Stimulated activated CD8-positive, alpha-beta memory T cell treated with anti-CD3 and anti-CD28 coated beads, Interleukin-7, amount 100 ng/mL, for 4 hours (primary cell): ENCODE data around the gene BOD1.
A peak's percentile ranks its signal among the peaks of the same experiment; 100 is the strongest.

ENCODE experiments used
- DNase-seq, 2 donors: peaks; one replicate each; pipeline ENCODE4 v3.0.0-alpha.2; 2020; ENCODE audit warnings: low read depth in 2 of 2

Gene BOD1

DNA sequence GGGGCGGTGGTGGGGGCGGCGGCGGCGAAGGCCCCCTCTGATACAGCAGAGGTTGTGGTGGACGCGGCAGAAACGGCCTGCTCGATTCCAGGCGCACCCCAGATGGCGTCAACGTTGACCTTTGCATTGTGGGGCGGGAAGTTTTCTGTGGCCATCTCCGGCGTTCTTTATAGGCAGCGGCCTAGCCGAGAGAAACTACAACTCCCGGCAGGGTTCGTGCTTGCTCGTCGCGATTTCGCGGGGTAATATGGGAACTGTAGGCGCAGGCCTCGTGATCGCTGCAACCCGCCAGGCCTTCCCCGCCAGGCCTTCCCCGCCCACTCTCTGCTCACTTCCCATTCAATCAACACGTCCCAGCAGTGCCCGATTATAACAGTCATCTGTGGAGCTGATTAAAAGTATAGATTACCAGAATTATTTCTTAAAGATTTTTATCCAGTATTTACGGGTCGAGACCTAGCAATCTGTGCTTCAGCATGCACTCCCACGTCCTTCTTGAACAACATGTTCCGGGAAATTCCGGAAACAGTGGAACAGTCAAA is at the start of gene BOD1:
TSS of gene BOD1 (minus strand) at position 74 of the 542 bp plus-strand sequence. CDS start 214 bp downstream, outside the sequence.
- DNase-seq, result peak; percentile 93 to 95

DNA sequence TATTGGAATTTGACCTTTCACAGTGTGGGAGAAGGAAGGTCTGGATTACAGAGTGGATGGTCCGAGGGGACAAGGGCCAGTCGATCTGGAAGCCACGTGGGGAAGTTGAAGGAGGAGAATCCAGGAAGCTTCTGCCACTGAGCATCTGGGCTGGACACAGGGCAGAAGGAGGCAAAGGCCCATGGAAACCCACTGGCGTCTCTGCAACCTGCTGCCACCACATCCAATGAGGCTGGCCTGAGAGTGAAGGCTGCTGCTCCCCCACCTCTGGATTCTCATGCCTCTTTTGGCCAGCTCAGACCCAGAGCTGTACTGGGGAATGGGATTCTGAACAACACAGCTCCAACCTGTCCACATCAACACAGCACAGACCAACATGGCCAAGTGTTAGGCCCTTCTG is 48.9 kb upstream of the BOD1 start:
- DNase-seq, result no peak

DNA sequence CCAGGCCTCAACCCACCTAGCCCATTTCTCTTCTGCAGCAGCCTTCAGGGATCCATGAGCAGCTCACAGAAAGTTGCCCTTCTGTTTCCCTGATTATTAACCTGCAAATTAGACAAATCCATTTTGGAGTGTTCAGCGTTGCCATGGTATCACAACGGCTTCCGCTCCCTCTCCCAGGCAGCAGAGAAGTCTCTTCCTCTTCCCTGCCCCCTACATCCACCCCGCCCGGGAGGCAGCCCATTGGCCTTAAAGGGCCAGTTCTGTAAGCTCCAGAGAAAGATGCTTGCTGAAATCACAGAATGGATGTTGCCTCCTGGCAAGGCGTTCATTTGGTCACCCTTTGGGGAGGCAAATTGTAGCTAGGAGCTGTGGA is 47.7 kb upstream of the BOD1 start:
- no peak for DNase-seq

DNA sequence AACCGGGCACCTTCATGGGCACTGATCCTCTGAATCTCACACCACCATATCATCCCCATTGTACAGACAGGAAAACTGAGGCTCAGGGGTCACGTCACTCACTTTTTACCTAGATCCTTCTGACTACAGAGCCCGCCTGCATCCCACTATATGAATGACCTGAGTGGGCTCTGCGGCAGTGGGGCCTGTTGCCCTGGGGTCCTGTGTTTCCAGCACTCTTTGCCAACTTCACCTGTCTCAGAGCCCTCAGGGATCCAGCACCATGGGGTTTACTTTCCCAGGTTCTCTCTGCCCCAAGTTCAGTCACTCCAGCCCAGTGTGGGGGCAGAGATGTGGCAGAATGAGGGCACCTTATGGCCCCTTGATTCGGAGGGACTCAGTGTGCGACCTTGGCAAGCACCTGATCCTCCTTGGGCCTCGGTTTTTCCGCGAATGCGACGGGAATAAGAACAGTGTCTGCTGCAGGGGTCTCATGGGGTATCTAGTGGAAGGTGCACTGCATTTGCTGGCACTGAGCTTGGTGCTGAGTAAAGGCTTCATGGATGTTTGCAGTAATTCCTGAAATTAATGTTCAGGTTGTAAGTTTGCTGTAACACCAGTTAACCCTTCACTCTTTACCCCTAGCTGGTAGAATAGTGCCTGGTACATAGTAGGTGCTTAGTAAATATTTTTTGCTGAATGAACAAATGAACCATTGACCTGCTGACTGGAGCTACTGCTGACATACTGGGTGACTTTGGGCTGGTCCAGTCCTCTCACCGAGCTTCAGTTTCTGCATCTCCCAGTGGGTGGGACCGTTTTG is 47.1 kb upstream of the BOD1 start:
- no peak for DNase-seq

DNA sequence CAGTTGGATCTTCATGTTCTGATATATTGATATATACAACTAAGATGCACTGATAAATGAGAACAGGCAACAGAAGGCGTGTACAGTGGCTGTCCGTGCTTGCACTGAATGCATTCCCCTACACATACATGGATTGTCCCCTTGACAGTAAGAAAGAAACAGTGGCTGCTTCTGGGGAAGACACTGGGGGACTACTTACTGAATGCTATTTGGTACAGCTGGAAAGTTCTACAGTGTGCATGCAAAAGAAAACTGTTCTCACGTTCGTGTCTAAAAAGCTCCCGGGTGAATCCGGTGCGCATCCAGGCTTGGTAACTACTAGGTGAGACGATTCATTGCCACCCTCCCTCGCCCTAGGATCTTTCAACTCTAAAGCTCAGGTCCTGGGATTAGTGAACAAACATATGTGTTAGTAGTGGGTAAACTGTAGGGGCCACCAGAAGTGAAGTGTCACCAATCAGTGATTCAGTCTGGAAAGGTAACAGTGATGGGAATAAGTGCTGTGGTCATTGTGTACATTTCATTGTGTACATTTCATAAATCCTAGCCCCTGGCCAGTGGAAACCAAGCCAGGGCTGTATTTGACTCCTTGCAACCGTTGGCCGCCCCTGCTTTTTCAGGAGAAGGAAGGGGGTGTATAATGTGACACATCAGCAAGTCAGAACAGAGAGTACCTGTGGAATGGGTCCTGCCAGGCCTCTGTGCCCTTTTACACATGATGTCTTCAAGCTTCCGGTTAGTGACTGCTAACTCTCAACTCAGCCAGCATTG is 46.3 kb upstream of the BOD1 start:
- no peak for DNase-seq

DNA sequence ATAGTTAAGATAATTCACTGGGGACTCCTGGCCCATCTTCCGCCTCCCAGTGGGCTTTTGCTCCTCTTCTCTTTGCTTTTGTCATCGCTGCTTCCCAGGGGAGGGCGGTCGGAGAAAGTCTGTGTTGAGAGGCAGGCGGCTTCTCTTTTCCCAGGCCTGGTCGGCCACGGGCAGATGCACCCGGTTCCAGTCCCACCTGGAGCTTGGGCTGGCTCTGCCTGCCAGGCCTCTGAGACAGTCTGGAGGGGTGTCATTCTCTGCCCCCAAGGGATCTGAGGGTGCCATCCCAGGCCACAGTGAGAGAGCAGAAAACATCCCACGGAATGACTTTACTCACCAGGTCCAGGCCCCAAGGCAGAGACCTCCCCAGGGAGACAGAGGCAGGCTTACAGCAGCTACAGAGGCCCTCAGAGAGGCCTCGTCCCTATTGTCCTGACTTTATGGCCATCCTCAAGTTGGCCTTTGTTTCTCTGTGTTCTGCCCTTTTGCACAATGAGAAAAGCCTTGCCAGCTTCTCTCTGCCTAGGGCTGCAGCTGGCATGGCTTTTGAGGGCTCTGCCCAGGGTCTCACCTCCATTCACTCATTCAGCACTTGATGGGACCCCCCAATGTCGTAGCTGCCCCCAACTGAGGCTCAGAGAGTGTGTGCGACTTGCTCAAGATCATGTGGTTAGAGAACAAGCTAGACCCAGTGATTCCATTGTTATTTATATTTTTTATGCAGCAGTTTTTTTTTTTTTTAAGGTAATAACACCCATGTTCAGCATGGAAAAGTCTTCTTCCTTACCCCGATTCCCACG is 44.2 kb upstream of the BOD1 start:
- no peak for DNase-seq

DNA sequence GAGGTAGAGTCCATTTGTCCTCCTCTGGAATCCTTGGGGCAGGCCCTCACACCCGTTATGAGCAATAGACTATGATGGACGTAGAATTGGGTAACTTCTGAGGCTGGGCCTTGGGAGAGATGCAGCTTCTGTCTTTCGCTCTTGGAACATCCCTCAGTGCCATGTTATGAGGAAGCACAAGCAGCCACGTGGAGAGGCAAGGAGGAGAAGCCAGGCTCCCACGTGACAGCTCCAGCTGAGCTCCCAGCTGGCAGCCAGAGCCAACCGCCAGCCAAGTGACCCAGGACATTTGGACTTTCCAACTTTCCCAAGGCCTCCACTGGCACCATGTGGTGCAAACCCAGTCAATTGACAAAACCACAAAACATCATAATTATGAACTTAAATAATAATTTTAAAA is 43.0 kb upstream of the BOD1 start:
- DNase-seq, result no peak

DNA sequence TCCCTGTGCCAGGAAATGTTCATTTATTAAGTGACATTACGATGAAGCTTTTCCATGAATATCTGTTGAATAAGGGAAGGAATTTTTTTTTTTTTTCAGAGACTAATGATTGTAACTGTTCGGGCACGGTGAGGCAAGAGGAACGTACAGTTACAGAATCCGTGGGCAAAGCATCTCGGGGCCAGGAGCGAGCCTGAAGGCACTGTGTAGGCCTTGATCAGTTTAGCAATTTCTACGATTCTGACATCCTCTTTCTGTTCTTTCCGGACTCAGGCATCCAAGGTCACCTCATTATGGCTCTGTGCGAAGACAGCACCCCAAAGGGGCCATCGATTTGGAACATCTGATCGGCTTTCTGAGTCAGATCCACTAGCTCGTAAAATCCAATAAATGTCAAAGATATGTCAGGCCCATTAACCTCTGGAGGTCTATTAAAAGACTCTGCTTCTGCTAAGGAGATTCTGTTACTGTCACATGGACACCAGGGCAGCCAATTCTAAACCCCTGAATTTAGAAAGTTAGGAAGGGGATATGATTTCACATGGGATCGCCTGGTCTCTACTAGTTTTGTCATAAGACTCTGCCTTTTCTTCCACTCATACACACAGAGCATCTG is 41.4 kb upstream of the BOD1 start:
- no peak for DNase-seq

DNA sequence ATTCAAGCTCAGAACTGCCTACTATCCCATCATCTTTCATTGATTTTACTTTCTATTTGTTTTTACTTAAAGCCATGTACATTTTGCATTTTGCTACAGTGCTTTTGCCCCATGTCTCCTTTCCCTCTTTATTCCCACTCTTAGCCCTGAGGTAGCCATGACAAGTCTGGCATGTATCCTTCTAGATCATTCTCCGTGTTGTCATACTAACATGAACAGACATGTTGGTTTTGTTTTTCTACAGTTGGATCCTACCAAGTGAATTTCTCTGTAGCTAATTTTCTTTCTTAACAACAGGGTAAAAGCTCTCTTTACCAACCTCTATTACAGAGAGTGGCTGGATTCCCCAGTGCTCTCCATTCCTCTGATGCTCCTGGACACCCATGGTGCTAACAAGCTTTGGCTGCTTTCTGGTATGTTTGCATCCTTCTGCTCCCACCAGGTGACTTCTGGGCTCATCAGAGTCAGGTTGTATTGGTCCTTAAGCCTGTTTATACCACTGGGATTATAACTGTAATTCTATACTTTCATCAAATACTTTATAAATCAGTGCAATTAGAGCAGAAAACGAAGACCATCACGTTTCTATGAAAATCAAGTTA is 38.8 kb upstream of the BOD1 start:
- no peak for DNase-seq

DNA sequence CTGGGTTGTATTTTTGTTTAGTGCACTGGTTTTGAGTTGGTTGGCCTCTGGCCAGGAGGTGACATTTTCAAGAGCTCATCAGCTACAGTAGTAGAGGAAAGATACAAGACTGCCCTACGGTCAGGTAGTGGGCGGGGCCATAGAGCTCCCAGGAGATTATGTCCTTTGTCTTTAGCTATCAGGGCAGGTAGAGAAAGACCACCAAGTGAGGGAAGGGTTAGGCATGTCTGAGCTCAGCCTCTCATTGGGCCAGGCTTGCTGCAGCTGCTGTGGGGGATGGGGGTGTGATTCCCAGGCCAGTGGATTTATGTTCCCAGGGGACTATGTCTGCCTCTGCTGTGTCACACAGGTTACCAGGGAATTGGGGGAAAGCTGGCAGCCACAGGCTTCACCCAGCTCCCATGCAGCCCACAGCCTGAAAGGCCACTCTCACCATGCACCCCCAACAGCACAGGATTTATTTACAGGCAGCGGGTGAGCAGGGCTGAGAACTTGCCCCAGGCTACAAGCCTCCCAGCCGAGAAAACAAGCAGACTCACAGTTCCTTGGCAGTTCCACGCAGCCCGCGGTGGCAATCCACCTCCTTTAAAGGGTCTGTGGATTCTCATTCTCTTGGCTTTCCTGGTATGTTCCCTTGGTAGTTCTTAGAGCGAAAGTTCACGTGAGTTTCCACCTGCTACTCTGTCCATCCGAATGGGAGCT is 37.5 kb upstream of the BOD1 start:
- no peak for DNase-seq

DNA sequence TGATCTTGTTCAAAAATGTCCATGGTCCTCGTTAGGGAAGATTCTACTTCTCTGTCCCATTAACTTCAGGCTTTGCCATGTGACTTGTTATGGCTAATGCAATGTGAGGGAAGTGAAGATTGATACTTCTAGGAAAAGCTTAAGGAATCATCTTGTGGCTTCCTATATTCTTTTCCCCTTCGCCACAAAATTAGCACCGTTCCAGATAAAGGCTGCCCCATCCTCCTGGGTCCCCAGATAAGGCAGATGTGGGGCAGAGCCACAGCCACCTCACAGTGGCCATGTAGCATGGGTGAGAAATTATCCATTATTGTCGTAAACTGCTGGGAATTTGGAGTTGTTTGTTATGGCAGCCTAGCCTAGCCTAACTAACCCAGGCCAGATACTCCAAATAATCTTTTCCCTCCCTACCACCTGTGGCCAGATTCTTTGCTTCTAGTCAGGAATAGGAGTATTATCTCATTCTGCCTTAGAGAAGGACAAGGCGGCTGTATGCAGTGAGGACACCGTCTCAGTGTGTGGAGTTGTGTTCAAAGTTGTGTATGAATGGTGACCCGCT is 31.9 kb upstream of the BOD1 start:
- DNase-seq, result no peak

DNA sequence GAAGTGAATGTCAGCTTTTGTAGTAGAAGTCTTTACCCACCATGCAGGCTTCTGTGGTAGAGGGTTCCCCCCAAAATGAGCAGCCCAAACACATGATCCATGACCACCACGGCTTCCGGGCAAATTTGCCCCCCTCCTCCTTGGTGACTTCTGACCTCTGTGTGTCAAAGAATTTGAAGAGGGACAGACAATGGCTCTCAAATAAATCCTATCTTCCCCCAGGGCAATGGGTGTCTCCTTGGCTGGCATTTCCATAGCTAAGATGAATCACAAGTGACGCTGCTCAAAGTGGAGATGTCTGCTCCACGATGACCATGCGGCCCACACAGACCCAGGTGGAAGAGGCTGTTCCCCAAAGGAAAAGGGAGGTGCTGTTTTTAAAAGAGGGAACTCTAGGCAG is 30.2 kb upstream of the BOD1 start:
- DNase-seq, result no peak

DNA sequence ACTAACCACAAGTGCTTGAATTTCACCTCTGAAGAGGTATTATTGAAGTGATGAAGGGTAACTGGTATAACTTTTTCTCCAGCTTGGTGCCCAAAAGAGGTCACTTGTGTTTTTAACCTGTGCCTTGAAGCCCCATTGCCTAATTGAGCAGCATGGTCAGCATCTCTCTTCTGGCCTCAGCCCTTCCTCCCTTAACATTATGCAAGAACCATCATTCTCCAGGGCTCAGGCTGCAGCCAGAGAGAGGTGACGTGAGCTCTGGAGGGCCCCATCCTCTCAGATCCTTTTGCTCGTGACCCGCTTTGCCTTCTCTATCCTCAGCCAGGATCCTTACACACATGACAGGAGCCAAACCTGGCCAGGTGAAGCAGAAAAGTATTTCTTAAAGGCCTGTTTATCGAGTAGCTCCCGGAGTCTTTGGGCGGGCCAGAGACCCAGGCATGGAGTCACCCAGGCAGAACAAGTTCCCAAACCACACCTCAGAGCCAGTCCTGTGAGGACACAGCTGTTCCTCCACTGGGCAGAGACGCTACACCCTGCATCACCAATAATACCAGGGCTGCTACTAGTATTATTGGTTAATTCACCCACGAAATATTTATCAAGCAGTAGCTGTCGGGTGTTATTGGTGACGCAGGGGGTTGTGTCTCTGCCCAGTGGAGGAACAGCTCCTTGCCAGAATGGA is 29.6 kb upstream of the BOD1 start:
- no peak for DNase-seq

DNA sequence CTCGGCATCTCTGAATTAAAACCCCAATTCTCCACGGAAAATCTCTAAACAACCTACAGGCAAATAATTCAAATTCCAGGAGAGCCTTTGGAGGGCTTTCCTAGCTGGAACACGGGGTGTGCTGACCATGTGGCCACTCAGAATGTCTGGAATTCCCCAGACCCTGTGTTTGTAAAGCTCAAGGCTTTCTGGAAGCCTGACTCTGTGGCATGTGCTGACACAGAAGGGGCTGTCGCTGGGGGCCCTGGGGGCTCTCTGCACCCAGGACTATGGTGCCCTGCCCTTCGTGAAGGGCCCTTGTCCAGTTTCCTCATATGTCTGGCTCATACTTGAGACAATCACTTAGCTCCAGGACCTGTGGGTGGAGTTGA is 29.0 kb upstream of the BOD1 start:
- no peak for DNase-seq

DNA sequence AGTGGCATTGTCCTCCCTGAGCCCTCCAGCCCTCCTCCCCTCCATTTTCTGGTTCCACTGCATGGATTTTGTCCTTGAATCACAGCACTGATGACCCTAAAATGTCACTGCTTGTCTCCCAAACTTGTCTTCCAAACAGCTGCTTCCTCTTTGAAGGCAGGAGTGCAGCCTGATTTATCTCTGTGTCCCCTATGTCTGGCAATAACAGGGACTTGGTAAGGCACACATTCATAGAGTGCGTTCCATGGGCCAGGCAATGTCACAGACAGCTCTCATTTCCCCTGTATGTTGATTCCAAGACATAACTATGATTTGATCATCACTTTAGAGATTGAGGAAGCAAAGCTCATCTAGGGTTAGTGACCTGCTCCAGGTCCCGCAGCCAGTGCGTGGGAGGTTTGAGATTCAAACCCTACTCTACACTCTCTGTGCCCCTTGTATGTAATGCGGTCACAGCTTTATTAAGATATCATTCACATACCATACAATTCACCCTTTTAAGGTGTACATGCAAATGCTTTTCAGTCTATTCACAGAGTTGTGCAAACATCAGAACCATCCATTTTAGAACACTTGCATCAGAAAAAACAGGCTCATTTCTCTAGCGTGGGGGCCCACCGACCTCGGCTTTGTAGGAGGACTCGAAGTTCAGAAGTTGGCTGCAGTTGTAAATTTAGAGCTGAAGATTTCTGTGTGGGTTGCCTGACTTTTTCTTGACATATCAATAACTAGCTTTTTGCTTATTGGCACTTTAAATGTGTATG is 28.4 kb upstream of the BOD1 start:
- DNase-seq, result no peak

DNA sequence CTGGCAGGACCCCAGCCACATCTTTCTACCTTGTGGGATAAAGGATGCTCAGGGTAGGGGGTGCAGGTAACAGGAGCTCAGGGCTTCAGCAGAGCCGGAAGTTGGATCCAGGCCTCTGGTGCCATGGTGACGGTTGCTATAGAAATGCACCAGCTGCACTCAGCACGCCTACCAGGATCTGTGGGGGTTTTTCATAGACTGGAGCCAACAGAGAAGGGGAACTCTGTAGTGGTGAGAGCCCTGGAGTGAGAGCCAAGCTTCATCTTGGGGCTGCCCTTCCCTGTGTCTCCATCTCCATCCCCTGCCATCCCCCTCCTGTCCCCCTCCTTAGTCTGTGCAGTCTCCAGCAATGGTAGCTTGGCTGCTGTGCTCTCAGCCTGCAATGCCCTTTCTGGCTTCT is 27.5 kb upstream of the BOD1 start:
- no peak for DNase-seq

DNA sequence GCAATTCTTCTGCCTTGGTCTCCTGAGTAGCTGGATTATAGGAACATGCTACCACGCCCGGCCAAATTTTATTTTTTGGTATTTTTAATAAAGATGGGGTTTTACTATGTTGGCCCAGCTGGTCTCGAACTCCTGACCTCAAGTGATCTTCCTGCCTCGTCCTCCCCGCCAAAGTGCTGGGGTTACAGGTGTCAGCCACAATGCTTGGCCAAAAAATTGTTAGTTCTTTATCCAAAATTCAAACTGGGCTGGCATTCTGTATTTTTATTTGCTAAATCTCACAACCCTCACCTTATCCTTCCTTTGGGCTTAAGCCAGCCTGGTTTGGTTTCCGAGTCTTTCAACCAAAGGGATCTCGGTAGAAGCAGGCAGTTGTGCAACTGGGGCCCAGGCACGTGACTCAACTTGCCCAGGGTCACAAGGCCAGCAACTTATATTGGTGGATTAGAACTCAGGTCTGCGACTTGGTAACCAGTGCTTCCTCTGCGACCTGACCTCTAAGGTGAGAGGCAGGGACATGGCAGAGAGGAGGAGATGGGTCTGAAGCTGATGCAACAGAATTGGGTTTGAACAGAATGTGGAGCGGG is 26.5 kb upstream of the BOD1 start:
- DNase-seq, result no peak

DNA sequence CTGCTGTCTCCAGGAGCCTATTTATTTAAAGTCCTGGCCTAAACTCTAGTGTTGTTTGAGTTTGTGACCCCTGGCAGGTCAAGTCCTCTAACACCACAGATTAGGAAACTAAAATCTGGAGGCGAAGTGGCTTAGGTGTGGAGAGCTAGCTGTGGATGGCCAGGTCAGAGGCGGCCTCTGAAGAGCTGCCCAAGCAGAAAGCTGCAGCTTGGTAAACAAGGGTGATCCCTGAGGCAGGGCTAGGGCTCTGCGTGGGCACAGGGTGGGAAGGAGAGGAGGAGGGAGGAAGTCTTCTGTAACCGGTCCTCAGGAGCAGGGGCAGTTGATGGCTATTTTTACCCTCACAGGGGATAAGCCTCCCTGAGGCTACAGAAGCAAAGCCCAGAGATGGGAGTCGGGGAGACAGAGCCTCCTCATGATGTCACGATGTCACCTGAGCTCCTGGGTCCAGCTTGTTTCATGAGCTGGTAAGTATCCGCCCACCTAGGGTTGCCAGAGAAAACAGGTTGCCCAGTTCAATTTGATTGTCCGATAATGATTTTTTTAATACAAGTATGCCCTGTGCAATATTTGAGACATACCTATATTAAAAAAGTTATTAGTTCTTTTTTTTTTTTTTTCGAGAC is 25.9 kb upstream of the BOD1 start:
- no peak for DNase-seq
